ENCODE data around the gene FBXO21.

The FBXO21 gene

DNA sequence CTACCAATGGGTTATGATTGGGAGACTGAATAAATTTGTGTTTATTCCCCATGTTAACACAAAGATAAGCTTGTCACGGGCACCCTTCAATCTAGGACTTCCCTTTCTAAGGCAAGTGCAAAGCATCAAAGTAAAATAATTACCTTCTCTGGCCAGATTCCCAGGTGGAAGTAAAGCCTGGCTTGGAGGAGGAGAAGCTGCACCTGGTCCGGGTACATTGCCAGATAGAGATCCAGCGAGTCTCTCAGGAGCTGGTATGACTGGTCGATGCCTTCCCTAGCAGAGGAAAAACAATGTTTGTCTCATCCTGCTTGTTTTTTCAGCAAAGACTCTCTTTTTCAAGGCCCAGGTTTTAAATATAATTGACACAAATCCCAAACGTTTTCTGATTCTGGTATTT, 24.9 kb downstream of the FBXO21 start:
- DNase-seq (ENCODE audit: low spot score): no peak

DNA sequence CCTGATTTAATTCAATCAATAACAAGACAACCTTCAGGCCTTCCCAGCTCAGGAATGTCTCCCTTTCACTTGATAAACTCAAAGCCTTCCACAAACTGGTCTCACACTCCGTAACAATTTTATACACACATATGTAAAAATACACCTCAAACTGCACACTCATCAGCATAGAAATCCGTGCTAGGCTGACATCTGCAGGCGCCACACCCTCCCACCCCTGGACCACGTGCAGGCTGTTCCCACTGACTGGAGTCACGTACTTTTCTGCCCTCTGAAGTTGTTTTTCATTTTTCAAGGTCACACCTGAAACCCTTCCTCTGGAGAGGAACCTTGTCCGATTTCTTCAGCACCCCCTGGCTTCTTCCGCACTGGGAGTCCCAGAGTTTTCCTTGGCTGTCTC, 27.6 kb downstream of the FBXO21 start:
- no peak for DNase-seq (ENCODE audit: low spot score)

DNA sequence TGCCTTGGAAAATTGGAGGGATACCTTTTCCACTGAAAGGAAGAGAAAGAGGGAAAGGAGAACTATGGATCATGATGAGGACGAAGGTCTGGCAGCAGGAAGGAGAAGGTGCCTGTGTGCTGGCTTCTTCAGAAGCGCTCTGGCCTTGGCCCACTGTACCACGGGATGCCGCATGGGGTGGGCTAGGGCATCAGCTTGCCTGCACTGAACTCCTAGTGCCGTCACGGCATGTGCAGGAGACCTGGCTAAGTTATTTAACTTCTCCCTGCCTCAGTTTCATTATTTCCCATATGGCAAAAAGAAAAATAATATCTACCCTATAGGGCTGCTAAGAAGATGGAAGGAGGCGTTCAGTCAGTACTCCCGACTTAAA, 28.1 kb downstream of the FBXO21 start:
- no peak for DNase-seq (ENCODE audit: low spot score)

GRCh38 chr12:117161460-117162166, 28.7 kb downstream of the FBXO21 start:
- no peak for DNase-seq (ENCODE audit: low spot score)

GRCh38 chr12:117159674-117160073, 30.6 kb downstream of the FBXO21 start:
- DNase-seq (ENCODE audit: low spot score): no peak

DNA sequence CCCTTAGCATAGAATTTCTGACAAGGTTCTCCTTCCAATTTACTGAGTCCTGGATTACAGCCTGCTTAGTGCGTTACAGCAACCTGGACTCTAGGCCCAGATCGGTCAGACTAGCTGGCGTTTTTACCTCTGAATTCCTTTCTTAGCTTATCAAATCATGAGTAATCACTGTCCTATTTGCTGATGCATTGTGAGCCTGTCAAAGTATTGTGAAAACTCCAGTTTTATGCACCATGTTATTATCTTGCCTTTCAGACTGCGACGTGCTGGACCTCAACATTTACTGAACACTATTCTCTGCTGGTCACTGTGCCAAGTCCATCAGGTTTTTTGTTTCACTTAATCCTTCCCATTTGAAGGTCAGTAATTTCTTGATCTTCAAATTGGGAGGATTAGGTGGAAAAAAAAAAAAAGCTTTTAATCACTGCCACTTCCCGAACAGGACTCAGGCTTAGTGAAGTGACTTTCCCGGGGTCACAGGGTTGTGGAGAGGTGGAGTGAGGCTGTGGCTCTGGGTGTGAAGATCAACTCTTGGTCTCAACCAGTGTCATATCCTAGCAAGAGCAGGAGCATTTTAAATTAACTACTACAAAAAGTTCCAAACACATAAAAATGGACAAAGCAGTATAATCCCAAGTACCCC, 31.2 kb downstream of the FBXO21 start:
- DNase-seq (ENCODE audit: low spot score): no peak

- DNase-seq (ENCODE audit: low spot score): no peak
Observed at GRCh38 chr12:117158096-117158495, 32.2 kb downstream of the FBXO21 start.

DNA sequence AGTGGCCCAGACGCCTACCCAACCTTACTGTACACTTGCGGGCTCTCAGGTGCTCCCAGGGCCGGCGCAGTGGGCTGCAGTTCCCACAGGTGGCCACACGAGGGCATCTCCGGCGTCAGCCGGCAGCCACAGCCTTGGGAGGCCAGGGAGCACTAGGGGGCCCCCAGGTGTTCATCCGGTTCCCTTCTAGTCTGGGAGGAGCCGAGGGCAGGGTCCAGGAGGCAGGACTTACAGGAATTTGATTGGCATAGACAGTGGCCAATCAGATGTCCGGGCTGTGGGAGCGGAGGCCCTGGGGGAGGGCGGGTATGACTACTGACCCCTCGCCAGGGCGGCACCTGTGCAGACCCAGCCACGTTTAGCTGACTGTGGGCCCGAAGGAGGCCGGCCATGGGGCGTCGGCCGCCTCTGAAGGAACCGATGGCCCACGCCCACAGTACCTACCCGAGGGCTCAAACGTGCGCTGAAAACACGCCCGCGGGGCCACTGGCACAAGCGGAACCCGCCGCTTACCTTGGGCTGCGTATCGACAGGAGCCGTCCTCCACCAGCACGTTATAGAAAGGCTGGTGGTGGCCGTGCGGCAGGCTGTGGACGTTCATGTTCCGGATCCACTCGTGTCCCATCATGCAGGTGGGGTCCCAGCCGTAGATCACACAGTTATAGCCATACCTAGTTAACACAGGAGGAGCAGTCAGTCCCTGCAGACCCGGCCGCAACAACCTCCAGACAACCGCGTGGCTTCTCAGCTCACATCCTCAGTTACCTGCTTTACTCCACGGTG, 34.8 kb downstream of the FBXO21 start:
- DNase-seq (ENCODE audit: low spot score): peak; percentile 64

DNA sequence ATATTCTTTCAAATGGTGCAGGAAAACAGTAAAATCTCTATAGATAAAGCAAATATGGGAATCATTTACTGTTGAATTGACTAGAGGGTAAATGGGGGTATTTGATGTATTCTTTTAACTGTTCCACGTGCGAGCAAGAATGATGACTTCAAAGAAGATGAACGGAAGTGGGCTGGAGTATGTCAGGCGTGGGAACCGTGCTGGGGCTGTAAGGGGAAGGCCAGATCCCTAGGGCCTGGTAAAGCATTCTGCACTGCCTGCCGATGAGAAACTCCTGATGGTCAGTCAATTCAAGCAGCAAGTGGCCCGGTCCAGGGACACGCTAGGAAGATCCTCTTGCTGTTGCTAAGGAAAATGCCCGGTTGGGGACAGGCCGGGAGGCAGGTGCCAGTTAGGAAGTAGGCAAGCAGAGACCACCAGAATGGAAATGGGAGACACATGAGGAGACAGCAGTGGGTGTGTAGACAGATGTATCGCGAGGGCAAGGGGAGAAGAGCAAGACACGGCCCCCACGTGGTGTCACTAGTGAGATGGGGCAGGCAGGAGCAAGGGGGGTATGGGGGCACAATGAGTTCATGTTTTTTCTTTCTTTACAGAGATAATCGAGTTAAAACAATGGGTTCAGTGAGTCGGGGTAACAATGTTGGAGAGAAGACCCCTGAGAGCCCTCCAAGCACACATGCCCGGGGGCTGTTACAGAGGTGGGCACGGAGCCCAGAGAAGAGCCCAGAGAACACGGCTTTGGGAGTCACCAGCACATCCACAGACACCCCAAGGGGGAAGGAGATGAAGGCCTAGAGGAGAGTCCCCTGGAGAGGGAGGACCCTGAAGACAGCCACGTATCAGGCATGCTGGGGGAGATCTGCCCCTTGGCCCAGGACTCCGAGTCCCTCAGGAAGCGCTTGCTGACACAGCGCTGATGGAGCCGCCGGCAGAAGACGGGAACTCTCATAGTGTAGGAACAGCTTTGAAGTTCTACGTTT, 37.2 kb downstream of the FBXO21 start:
- DNase-seq (ENCODE audit: low spot score): no peak

GRCh38 chr12:117151403-117152031, 38.8 kb downstream of the FBXO21 start:
- no peak for DNase-seq (ENCODE audit: low spot score)

GRCh38 chr12:117149431-117149830, 40.8 kb downstream of the FBXO21 start:
- DNase-seq (ENCODE audit: low spot score): no peak

GRCh38 chr12:117148642-117149041, 41.6 kb downstream of the FBXO21 start:
- DNase-seq (ENCODE audit: low spot score): no peak

GRCh38 chr12:117147639-117148038, 42.6 kb downstream of the FBXO21 start:
- no peak for DNase-seq (ENCODE audit: low spot score)

GRCh38 chr12:117145597-117146154, 44.6 kb downstream of the FBXO21 start:
- DNase-seq (ENCODE audit: low spot score): no peak

DNA sequence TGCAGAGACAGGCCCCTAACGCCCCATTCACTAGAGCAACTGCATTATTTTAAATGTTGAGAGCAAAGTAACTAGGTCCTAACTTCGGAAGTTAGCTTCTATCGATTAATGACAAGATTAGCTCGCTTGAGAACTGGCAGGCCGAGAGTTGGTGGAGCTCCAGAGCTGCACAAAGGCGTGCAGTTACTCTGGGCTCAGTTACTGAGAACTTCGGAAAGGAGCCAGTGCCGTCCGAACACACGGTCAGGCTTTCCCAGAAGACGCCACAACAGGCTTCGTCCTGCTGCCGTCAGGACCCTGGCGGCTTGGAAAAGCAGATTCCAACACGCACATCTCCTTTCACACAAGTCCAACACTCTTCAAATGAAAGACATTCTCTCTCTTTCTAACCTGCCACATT, 45.7 kb downstream of the FBXO21 start:
- no peak for DNase-seq (ENCODE audit: low spot score)

DNA sequence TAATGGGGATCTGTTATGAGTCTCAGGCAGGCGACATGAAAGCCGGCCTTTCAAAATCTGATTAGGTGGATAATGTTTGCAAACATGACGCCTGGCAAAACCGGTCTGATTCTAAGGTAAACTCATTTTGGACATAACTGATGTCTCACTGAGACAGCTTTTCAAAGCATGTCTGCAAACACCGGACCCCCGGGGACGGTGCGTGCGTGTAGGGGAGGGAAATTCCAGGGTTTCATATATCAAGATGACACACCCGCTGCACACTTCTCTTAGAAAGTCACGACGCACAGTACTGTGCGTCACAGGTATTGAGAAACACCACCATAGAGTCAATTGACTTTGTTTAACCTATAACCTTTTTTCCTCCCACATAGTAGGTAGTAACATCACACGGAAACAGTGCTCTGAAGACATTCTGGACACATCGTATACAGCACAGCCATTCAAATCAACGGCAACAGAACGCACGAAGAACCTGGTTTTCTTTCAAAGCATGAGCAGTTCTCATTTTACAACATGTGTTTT, 47.2 kb downstream of the FBXO21 start:
- DNase-seq (ENCODE audit: low spot score): no peak

GRCh38 chr12:117142094-117142493, 48.2 kb downstream of the FBXO21 start:
- DNase-seq (ENCODE audit: low spot score): peak; percentile 49

DNA sequence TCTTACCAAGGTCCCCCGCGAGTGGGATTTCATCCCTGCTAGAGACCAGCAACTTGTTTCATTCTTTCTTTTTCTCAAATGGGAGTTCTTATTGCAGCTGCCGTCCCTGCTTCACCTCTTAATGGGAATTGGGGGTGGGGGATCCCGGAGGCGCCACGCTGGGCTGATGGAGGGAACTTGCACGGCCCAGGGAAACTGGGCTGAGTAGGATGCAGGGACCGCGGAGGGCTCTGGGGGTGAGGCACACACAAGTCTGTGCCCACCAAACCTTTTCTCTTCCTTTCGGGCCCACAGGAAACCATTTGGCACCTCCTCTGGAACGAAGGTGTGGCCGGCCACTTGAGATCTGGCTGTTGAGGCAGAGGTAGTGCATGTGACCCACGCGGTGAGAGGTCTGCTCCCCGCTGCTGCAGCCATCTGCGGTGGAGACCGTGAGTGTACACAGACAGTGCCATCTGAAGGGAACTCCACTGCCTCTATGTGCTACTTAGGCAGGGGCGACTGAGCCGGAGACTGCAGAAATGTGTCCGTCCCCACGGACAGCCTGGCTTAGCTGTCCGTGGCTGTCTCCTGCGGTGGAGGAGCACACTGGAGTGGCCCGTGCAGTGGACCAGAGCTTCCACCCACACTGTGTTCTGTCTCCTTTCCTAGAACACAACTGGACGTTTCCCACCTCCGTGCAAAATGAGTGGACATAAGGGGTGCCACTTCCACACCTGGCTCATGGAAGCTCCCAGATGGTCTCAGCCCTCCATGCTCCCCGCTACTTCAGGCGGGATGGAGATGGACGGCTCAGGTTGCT, 49.0 kb downstream of the FBXO21 start:
- no peak for DNase-seq (ENCODE audit: low spot score)

DNA sequence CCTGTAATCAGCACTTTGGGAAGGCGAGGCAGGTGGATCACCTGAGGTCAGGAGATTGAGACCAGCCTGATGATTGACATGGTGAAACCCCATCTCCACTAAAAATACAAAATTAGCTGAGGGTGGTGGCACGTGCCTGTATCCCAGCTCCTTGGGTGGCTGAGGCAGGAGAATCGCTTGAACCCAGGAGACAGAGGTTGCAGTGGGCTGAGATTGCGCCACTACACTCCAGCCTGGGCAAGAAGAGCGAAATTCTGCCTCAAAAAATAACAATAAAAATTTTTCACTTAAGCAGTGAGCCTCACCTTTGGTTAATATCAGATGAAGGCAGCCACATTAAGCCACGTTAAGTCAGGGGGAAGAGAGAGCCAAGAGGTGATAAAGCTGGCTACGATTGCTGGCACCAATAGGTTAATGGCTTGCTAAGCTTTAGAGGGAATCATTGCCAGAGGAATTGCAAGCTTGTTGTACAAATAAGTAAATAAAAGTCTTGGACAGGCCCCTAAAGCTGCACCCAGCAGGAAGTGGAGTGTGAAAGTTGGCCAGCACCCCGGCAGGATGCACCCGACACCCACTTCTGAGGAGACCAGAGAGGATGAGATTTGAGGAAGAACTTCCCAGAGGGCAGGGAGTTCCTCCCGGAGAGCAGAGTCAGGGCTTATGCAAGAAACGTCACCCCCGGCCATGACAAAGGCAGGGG, 49.7 kb downstream of the FBXO21 start:
- DNase-seq (ENCODE audit: low spot score): no peak
